Raji (cell line): Measurements from ENCODE around the gene ZNF865.

Source experiments
- POLR2A ChIP-seq: IDR thresholded peaks from 2 replicates; pipeline ENCODE4 v1.6.1; 2011; ENCODE audit warnings: low read depth, low read length, control low read depth; ENCODE audit not compliant: insufficient read depth

The ZNF865 gene

DNA sequence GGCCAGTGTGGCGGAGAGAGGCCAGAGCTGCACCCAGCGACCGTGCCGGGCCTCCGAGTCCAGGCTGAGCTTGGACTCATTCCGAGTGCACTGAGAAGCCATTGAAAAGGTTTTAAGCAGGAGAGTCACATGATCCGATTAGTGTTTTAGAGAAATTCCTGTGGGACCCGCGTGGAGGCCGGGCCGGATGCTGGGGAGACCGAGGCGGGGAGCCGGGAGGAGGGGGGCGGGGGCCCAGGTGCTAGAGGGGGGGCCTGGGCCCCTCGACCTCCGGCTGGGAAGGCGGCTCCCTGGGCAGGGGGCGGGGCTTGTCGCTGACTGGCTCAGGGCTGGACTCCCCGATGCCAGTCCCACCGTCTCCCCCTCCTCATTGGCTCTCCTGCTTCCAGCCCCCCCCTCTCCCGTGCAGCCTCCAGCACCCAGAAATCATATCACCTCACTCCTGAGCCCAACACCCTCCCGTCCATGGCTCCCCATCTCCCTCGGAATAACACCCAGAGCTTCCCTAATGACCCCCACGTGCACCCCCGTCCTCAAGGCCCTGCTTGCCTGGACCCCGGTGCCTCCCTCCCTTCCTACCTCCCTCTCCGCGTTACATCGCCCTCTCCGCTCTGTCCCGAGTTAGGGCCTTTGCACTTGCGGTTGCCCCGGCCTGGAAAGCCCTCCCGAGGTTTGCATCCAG, 19.6 kb upstream of the ZNF865 start:
- no peak for TF ChIP-seq POLR2A

DNA sequence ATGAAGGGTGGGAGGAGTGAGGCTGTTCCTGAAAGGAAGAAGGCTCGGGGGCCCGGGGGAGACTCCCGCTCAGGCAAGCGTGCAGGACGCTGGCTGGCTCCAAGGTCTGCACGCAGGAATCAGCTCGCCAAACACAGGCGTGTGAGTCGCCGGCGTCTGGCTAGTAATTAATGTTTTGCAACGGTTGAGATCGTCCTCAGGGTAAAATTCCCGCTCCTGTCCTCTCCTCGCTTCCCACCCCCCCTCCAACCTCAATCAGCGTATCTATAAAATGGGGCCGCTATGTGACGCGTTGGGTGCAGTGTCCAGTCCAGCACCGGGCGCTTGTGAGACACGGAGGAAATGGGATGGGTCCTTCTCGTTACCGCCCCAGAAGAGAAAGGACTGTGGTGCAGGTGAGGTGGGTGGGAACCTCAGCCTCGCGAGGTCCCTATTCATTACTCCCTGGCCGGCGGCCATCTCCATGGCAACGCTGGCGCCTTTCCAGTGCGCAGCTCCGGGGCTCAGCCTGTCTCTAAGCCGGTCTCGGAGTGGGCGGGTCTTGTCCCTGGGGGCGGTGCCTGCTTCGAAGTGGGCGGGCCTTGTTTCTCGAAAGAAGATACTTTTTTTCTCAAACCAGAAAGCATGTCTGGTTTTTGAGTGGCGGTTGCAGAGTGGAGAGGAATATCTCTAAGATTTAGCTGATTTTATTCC, 18.3 kb upstream of the ZNF865 start:
- peak; percentile 47; the same call in 1 of the 2 replicates for TF ChIP-seq POLR2A

DNA sequence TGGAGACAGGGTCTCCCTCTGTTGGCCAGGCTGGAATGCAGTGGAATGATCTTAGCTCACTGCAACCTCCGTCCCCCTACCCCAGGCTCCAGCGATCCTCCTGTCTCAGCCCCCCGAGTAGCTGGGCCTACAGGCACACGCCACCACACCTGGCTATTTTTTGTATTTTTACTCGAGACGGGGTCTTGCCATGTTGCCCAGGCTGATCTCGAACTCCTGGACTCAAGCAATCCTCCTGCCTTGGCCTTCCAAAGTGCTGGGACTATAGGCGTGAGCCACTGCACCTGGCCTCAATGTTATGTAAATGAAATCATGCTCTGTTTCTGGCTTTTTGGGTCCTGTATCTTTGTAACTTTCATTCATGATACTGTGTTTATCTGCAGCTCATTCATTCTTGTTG, 16.7 kb upstream of the ZNF865 start:
- TF ChIP-seq POLR2A, result no peak

DNA sequence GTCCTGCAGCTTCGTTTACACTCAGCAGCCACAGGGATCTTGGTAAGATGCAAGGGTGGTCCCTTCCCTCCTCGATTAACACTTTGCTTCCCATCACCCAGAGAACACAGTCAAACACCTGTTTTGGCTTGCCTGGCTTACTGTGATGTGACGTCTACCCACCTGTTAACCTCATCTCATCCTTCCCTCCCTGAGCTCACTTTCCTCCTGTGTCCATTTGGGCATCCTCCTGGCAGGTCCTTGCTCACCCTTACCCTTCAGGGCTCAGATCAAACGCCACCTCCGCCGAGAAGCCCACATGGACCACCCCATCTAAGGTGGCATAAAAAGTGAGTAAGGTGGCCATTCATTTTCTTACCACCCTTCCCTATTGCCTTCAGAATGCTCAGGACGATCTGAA, 15.3 kb upstream of the ZNF865 start:
- TF ChIP-seq POLR2A, result no peak

DNA sequence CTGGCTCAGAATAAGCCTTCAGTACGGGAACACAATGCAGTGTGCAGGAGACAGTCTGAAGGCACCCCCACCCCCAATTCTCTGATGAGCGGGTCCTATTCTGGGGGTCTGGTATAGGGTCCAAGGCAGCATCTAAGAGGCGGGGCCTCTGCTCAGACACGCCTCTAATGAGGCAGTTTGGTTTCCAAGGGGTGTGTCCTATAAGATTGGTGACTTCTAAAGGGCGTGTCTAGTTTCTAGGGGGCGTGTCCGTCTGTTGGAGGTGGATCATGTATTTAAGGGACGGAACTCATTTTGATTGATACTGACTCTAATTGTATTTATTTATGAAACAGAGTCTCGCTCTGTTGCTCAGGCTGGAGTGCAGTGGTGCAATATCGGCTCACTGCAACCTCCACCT, 14.8 kb upstream of the ZNF865 start:
- TF ChIP-seq POLR2A, result no peak

DNA sequence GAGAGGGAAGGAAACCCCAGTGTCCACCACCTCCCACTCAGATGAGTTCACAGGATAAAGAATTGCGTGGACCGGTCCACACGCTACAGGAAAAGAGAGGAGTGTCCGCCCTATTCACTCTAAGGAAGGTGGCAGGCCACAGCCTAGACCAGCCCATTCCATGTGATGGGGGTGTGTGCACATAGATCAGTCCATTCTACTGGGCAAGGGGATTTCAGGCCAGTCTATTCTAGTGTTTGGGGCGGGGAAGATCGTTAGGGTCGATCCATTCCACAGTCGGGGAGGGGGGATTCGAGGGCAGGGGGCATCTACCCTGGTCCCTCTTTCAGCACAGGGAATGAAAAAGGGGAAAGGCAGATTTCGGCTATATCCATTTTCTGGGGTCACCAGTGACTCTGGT, 13.9 kb upstream of the ZNF865 start:
- TF ChIP-seq POLR2A, result no peak

DNA sequence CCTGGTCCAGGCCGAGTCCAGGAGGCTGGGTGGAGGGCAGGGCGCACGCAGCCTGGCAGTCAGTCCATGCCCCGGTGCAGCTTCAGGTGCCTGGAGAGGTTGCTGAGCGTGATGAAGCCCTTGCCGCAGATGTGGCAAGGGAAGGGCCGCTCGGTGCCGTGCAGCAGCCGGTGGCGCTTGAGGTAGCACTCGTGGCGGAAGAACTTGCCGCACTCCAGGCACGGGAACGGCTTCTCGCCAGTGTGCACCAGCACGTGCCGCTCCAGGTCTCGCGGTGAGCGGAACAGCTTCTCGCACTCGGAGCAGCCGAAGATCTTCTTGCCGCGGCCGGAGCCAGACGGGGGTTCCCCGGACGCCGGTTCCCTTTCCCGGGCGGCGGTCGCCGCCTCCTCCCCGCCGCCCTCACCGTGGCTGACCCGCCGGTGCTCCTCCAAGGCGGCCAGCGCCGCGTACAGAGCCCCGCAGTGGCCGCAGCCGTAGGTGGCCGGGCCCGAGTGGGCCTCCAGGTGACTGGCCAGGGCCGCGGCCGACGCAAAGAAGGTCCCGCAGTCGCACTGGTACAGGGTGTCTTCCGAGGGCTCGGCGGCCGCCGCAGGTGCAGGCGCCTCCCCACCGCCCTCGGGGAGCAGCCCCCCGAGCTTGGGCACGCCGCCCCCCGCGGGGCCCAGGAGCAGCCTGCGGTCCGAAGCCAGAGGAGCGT, 12.9 kb upstream of the ZNF865 start:
- no peak for TF ChIP-seq POLR2A

DNA sequence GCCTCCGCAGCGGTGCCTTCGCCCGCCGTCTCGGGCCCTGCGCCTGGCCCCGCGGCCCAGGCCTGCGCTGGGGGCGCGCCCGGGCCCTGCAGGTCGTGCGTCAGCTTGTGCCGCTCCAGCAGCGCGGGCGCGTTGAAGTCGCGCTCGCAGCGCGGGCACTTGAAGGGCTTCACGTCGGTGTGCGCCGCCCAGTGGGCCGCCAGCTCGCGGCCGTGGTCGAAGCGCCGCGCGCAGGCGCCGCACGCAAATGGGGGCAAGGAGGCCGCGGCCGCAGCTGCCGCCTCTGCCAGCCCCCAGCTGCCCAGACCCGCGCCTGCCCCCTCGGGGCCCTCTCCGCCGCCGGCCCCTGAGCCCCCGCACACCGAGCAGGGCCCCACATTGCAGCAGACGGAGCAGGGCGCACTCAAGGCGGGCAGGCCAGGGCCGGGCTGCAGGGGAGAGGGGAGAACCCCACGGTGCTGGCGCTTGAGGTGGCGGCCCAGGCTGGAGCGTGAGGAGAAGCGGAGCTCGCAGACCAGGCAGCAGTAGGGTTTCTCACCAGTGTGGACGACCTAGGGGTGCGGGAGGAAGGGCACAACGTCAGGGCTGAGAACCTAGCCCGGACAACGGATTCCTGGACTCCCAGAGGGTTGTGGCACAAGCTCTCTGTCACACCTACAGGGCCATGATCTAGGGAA, 12.2 kb upstream of the ZNF865 start:
- no peak for TF ChIP-seq POLR2A

DNA sequence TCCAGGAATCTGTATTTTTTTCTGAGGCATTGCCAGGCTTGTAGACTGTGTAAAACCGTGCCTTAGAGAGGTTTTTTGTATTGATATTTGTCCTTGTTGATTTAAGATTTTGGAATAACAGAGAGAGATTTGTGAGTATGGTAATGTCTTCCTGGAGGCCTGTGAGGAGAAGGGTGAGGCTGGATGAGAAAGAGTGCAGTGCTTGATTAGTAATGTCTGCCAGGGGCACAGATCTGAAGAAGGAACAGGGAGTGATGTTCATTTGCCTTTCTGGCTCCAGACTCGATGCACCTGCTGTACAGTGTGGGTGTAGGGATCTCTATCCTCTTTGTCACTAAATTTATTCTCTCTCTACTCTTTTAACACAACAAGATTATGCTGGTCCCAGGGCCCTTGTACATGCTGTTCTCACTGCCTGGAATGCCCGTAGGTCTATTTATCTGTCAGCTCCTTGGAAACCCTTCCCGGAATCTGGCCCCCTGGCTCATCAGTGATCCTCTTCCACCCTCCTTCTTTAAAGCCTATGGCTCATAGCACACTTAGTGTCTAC, 10.4 kb upstream of the ZNF865 start:
- no peak for TF ChIP-seq POLR2A

DNA sequence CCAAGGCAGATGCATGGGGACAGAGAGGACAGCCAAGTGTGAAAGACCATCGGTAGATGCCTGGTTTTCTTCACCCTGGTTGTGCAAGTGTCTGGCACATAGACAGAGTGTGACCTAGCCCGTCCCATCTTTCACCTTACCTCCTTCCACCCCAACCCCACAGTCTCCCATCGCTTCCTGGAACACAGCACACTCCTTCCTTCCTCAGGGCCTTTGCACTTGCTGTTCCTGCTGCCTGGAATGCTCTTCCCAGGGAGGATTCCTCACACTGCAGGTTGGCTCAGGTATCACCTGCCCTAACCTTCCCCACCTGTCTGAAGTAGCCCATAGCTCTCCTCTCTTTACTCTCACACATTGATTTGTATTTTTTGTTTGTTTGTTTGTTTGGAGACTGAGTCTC, 9.1 kb upstream of the ZNF865 start:
- no peak for TF ChIP-seq POLR2A

DNA sequence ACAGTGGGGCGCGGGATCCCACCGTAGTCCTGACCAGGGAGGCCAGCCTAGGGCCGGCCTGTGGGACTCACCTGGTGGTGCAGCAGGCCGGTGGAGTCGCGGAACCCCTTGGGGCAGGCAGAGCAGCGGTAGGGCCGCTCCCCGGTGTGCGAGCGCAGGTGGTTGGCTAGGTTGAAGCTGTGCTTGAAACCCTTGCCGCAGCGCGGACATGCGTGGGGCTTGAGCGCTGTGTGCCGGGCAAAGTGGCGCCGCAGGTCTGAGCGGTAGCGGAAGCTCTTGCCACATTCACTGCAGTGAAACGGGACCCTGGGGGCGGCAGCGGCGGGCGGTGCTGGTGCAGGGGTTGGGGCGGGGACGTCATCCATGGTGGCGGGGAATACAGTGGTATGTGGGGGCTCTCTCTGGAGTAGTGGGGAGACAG, 7.9 kb upstream of the ZNF865 start:
- no peak for TF ChIP-seq POLR2A

DNA sequence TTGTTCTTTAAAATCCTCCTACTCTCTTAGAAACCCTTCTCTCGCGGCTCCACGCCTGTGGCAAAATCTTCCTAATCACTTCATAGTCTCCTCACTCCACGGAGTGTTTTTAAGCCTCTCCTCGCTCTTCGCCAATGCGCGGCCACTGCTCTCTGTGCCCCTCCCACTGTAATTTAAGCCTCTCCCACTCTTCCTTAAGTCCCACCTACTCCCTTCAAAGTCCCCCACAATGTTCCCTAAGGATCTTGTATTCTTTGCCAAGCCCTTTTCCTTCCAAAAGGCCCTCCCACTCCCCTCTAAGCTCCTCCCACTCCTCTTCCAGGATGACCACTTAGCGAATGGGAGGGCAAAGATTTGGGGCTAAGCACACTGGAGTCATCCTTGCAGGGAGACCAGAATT, 7.4 kb upstream of the ZNF865 start:
- no peak for TF ChIP-seq POLR2A

DNA sequence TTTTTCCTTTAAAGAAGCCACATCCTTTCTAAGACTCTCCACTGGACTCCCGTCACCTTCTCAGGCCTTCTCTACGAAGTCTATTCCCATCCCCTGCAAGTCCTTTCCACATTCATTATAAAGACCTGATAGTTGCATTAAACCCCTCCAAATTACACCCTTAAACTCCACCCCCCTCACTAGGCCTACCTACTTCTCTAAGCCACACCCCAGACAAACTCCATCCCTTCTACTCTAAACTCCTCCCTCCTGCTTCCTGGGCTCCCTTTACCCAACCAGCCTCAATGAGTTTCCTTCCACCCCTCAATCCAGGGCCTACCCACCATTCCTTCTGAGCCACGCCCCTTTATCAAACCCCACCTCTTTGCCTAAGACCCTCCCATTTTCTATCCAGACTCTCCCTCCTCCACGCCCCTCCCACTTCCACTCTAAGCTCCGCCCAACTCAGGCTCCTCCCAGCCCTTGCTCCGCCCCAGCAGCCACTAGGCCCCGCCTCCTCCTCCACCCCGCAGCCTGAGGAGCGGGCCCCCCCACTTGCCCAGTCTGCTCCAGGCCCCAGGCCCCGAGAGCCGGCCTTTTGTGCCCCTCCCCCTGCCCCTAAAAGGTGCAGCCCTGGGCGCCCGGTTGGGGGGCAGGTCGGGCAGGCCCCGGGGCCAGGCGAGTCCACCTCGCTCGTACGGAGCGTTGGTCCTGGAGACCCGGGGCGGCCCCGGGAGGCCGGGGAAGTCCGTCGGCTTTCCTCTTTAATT, 6.6 kb upstream of the ZNF865 start:
- no peak; the same call in 1 of the 2 replicates for TF ChIP-seq POLR2A

DNA sequence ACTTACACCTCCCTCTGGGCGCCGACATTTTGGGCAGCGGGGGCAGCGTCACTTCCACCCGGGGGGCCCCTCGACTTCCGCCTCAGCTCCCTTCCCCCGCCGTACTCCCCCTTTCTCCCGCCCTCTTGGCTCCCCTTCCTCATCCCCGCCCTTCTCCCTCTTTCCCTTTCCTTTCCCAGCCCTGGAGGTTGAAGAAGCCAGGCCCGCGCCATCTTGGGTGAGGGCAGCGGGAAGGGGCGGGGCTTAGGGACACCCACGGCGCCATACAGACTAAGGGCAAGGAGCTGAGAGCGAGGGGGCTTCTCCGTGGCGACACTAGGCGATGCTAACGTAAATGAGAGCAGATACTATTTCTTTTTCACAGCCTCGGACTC, 6.0 kb upstream of the ZNF865 start, which contains the start of gene FIZ1:
FIZ1 (minus strand) TSS at position 50 of the 374 bp plus-strand sequence. CDS start 1,652 bp downstream, outside the sequence.
- TF ChIP-seq POLR2A, result peak; percentile 24

DNA sequence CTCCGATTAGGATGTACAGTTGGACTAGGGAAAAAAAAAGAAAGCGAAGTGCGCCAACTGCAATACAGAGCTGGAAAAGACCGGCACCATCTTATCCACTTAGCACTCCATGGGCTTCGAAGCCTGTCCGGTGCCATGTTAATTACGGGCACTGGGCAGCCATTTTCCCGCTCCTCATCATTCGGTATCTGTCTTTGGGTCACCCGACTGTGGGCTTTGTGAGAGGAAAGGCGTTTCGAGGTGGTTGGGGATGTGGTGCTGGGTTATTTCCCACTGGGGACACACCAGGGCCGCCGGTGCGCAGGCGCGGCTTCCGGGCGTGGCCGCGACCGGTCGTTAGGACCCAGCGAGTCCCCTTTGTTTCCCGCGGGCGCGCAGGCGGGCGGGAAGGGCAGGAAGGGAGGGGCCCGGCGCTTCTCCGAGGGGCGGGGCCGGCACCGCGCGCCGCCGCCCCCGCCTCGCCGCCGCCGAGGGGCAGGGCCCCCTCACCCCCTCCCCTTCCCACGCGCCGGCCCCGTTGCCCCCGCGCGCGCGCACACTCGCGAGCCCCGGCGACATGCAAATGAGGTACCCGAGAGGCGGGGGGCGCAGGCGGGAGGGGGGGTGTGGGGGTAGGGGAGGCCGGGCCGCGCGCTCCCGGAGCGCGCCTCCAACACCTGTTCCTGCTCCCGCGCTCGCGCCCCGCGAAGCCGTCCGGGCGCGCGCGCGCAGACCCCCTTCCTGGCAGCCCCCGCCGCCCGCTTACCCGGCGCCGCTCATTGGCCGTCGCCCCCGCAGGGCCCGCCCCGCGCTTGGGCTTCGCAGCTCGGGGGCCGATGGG, 5.4 kb upstream of the ZNF865 start, which contains the start of gene ZNF524:
ZNF524 (plus strand) TSS at position 447 of the 820 bp plus-strand sequence. CDS start 1,825 bp downstream, outside the sequence.
- TF ChIP-seq POLR2A, result peak; percentile 43
